ENCODE results near the gene BCL2A1. TPM values are rescaled to one million over a fixed set of nuclear protein-coding genes. Genes with fewer than 3 reads are reported as not detected.

BCL2A1 gene
- total and polyA plus RNA-seq, 10 of the 15 experiments (the other 5 are each of a cell fraction or from before 2014, with no cell fraction given) = 181 to 570 (median 321) TPM

- Histone ChIP-seq H3K4me3 (no peak overlapping the region), H3K9me3 (replicated peaks; ENCODE audit: control insufficient read depth, insufficient read depth, low read length) (no peaks in the 10 kb centered on the region), H4K20me1 (ENCODE audit: control insufficient read depth, insufficient read depth) (no peaks in the 10 kb centered on the region), H3K4me2 (ENCODE audit: control insufficient read depth, insufficient read depth) (no peak overlapping the region), H3K27ac (ENCODE audit: control insufficient read depth, insufficient read depth) (no peak overlapping the region), H3K36me3 (ENCODE audit: control insufficient read depth in 2 of 2, insufficient read depth in 2 of 2, low read length in 1 of 2) (no peaks in the 10 kb centered on the region), H3K4me1 (ENCODE audit: control insufficient read depth, insufficient read depth, low read length) (peaks cover 18% of the 10 kb centered on the region), H3K79me2 (ENCODE audit: control insufficient read depth, insufficient read depth, low read length) (no peaks in the 10 kb centered on the region), H3K27me3 (replicated peaks in 1 of 2; ENCODE audit: control insufficient read depth in 2 of 2, insufficient read depth in 2 of 2, low read length in 1 of 2) (no peaks in the 10 kb centered on the region), H2AFZ (ENCODE audit: control insufficient read depth, low read depth, low read length) (no peak overlapping the region), H3K9ac (ENCODE audit: control insufficient read depth, insufficient read depth, low read length) (no peak overlapping the region)
- FAIRE-seq = no peak
- no peak for TF ChIP-seq YBX1 (IDR thresholded peaks at IDR 0.05)
- TF ChIP-seq KLF5 (IDR thresholded peaks at IDR 0.05; ENCODE audit: partially characterized antibody) = no peak
- 0 out of 2 replicates have a peak, but pooled peaks have one; percentile 21 for TF ChIP-seq MLLT1 (IDR thresholded peaks at IDR 0.05)
- TF ChIP-seq NR2F1 (conservative IDR thresholded peaks at IDR 0.05) = no peak
- no peak for TF ChIP-seq CREM (IDR thresholded peaks at IDR 0.05; ENCODE audit: low read depth)
- WGBS (ENCODE audit: insufficient coverage, insufficient replicate concordance, low lambda C conversion rate, missing lambda C conversion rate) = 76% methylated on average over 5 of the region's 5 CpGs
- CTCF ChIA-PET = interaction anchor here (0.8 to 3.6 kb wide), 9 partner anchors 8 to 609 kb away, joined by 3 to 11 read pairs (median 4); no protein-coding TSS in a partner anchor
- intact Hi-C loops (cut with micrococcal nuclease; ENCODE audit: unreplicated experiment) (loop anchor here (1.0 kb wide), 1 partner anchor 86 kb away; no protein-coding TSS in a partner anchor), in situ Hi-C loops (cut with MboI) (loop anchor here (10.0 kb wide), 2 partner anchors 215 to 605 kb away; no protein-coding TSS in a partner anchor)
- TSS peak; percentile 53 for BruUV-seq (replicated peaks)
- ATAC-seq = no peak
- SMC1A ChIA-PET (ENCODE audit: uncharacterized antibody, unreplicated experiment) = interaction anchor here (0.6 to 3.5 kb wide), 13 partner anchors 12 to 184 kb away, joined by 3 to 19 read pairs (median 4); no protein-coding TSS in a partner anchor
- POLR2A ChIA-PET = interaction anchor here (0.8 to 2.3 kb wide), 4 partner anchors 12 to 91 kb away, joined by 3 to 10 read pairs (median 6); no protein-coding TSS in a partner anchor
- RAD21 ChIA-PET (ENCODE audit: unreplicated experiment) = interaction anchor here (1.0 to 2.3 kb wide), 7 partner anchors 10 to 92 kb away, joined by 3 to 9 read pairs (median 4); partner anchors contain the start of gene BCL2A1
- DNase-seq (ENCODE audit: low read depth, low spot score) = no peak
Observed at GRCh38 chr15:79989682-79990081, 18.7 kb upstream of the BCL2A1 start.

Data from GM12878 (cell line).